Neural cell (in vitro differentiated cells): ENCODE data around the gene CWC27.
"Not testable (repeated sequence)": the region's sequence is repeated elsewhere in the genome, so short reads cannot be mapped to it uniquely, and the experiment has no call there.

Experiments used
- EP300 ChIP-seq: fragments of 450-650 bp; conservative IDR thresholded peaks from 2 replicates; pipeline ENCODE4 v1.6.1; 2014; ENCODE audit warnings: antibody characterized with exemption, mild to moderate bottlenecking, moderate library complexity; ENCODE audit not compliant: poor library complexity, severe bottlenecking
- EZH2 ChIP-seq: fragments of 200-600, 300-800 bp; shearing (Covaris generic), sonication (generic); IDR thresholded peaks from 2 replicates; pipeline ENCODE4 v1.6.1; 2014; ENCODE audit warnings: antibody characterized with exemption, low read length, borderline replicate concordance, mild to moderate bottlenecking; ENCODE audit not compliant: insufficient read depth, poor library complexity, severe bottlenecking
- MXI1 ChIP-seq: fragments of 450-650 bp; conservative IDR thresholded peaks from 2 replicates; pipeline ENCODE4 v1.6.1; 2014; ENCODE audit warnings: antibody characterized with exemption, mild to moderate bottlenecking; ENCODE audit not compliant: poor library complexity, severe bottlenecking
- POLR2AphosphoS5 ChIP-seq: IDR thresholded peaks from 2 replicates; pipeline ENCODE4 v1.6.1; 2012
- REST ChIP-seq: IDR thresholded peaks from 2 replicates; pipeline ENCODE4 v1.6.1; 2012; ENCODE audit warnings: borderline replicate concordance
- SMC3 ChIP-seq: fragments of 450-650 bp; conservative IDR thresholded peaks from 2 replicates; pipeline ENCODE4 v1.6.1; 2014; ENCODE audit warnings: antibody characterized with exemption, mild to moderate bottlenecking, moderate library complexity; ENCODE audit not compliant: poor library complexity
- TAF1 ChIP-seq: IDR thresholded peaks from 2 replicates; pipeline ENCODE4 v1.6.1; 2012; ENCODE audit warnings: low read depth
- TF ChIP-seq, protein P1 (sequence below): fragments of 450-650 bp; IDR thresholded peaks from 2 replicates; pipeline ENCODE4 v1.5.1; 2014; ENCODE audit warnings: antibody characterized with exemption, mild to moderate bottlenecking, moderate library complexity; ENCODE audit not compliant: poor library complexity, severe bottlenecking

- TF ChIP-seq, protein P1, sequence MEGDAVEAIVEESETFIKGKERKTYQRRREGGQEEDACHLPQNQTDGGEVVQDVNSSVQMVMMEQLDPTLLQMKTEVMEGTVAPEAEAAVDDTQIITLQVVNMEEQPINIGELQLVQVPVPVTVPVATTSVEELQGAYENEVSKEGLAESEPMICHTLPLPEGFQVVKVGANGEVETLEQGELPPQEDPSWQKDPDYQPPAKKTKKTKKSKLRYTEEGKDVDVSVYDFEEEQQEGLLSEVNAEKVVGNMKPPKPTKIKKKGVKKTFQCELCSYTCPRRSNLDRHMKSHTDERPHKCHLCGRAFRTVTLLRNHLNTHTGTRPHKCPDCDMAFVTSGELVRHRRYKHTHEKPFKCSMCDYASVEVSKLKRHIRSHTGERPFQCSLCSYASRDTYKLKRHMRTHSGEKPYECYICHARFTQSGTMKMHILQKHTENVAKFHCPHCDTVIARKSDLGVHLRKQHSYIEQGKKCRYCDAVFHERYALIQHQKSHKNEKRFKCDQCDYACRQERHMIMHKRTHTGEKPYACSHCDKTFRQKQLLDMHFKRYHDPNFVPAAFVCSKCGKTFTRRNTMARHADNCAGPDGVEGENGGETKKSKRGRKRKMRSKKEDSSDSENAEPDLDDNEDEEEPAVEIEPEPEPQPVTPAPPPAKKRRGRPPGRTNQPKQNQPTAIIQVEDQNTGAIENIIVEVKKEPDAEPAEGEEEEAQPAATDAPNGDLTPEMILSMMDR, result not testable (repeated sequence)
- not testable (repeated sequence) for TF ChIP-seq EZH2, EP300, POLR2AphosphoS5, TAF1, REST, MXI1, SMC3
Measured at GRCh38 chr5:64830650-64831049, 61.9 kb downstream of the CWC27 start.
